SK-N-SH treated with all-trans-retinoic acid at 6 μM for 48 hours (cell line): ENCODE results near the gene MMEL1.
"Not testable (repeated sequence)": the region's sequence is repeated elsewhere in the genome, so short reads cannot be mapped to it uniquely, and the experiment has no call there.

Experiments used
- ATAC-seq: fragments of 200-7000 bp; cut with Tn5 transposase; 3 replicates; pipeline ENCODE4 v1.9.1; 2020; ENCODE audit warnings: mild to moderate bottlenecking, moderate library complexity
- ARNTL ChIP-seq: fragments of 450-650 bp; formaldehyde crosslinking; IDR thresholded peaks from 2 replicates; pipeline ENCODE4 v1.5.0; 2020; ENCODE audit warnings: low read depth, mild to moderate bottlenecking, moderate library complexity, borderline replicate concordance
- BACH2 ChIP-seq: fragments of 250-450 bp; sonication (Bioruptor Pico); IDR thresholded peaks from 2 replicates; pipeline ENCODE4 v1.9.0; 2021; ENCODE audit warnings: mild to moderate bottlenecking, borderline replicate concordance
- CREB5 ChIP-seq: fragments of 250-450 bp; sonication (Bioruptor Pico); IDR thresholded peaks from 2 replicates; pipeline ENCODE4 v1.5.1; 2020; ENCODE audit warnings: low read depth, mild to moderate bottlenecking, moderate library complexity
- CSDC2 ChIP-seq: fragments of 250-450 bp; sonication (Bioruptor Pico); IDR thresholded peaks from 2 replicates; pipeline ENCODE4 v1.5.0; 2020; ENCODE audit warnings: mild to moderate bottlenecking, moderate library complexity
- CSRNP3 ChIP-seq: fragments of 250-450 bp; sonication (Bioruptor Pico); IDR thresholded peaks from 2 replicates; pipeline ENCODE4 v1.5.1; 2021; ENCODE audit warnings: mild to moderate bottlenecking, moderate library complexity
- GLIS3 ChIP-seq: fragments of 250-450 bp; sonication (Bioruptor Pico); IDR thresholded peaks from 2 replicates; pipeline ENCODE4 v1.5.0; 2020; ENCODE audit warnings: mild to moderate bottlenecking, moderate library complexity
- ISL1 ChIP-seq: fragments of 250-450 bp; sonication (Bioruptor Pico); IDR thresholded peaks from 2 replicates; pipeline ENCODE4 v2.1.2; 2022; ENCODE audit warnings: mild to moderate bottlenecking, moderate library complexity
- OSR1 ChIP-seq: fragments of 250-450 bp; sonication (Bioruptor Pico); IDR thresholded peaks from 2 replicates; pipeline ENCODE4 v1.8.0; 2022; ENCODE audit warnings: moderate library complexity, mild to moderate bottlenecking, inconsistent platforms
- PATZ1 ChIP-seq: fragments of 250-450 bp; sonication (Bioruptor Pico); IDR thresholded peaks from 2 replicates; pipeline ENCODE4 v1.8.0; 2020; ENCODE audit warnings: mild to moderate bottlenecking, moderate library complexity, borderline replicate concordance
- POU6F1 ChIP-seq: fragments of 250-450 bp; sonication (Bioruptor Pico); IDR thresholded peaks from 2 replicates; pipeline ENCODE4 v1.8.0; 2021; ENCODE audit warnings: low read depth, mild to moderate bottlenecking, moderate library complexity, borderline replicate concordance
- PPARA ChIP-seq: fragments of 250-450 bp; sonication (Bioruptor Pico); IDR thresholded peaks from 2 replicates; pipeline ENCODE4 v1.5.0; 2020; ENCODE audit warnings: mild to moderate bottlenecking, borderline replicate concordance
- RARB ChIP-seq: fragments of 250-450 bp; sonication (Bioruptor Pico); IDR thresholded peaks from 2 replicates; pipeline ENCODE4 v1.8.0; 2021; ENCODE audit warnings: mild to moderate bottlenecking, moderate library complexity
- SNAI2 ChIP-seq: fragments of 250-450 bp; sonication (Bioruptor Pico); IDR thresholded peaks from 2 replicates; pipeline ENCODE4 v1.5.0; 2020; ENCODE audit warnings: mild to moderate bottlenecking, moderate library complexity
- TCF4 ChIP-seq: fragments of 250-450 bp; sonication (Bioruptor Pico); IDR thresholded peaks from 2 replicates; pipeline ENCODE4 v1.8.0; 2021; ENCODE audit warnings: mild to moderate bottlenecking, moderate library complexity, borderline replicate concordance
- TOX ChIP-seq: fragments of 250-450 bp; sonication (Bioruptor Pico); IDR thresholded peaks from 2 replicates; pipeline ENCODE4 v1.8.0; 2021; ENCODE audit warnings: mild to moderate bottlenecking, moderate library complexity, borderline replicate concordance
- TSHZ2 ChIP-seq: fragments of 250-450 bp; sonication (Bioruptor Pico); IDR thresholded peaks from 2 replicates; pipeline ENCODE4 v1.5.0; 2020; ENCODE audit warnings: mild to moderate bottlenecking, moderate library complexity
- ZC3H10 ChIP-seq: fragments of 250-450 bp; sonication (Bioruptor Pico); IDR thresholded peaks from 2 replicates; pipeline ENCODE4 v1.5.1; 2021; ENCODE audit warnings: mild to moderate bottlenecking, moderate library complexity
- ZFP3 ChIP-seq: fragments of 250-450 bp; sonication (Bioruptor Pico); IDR thresholded peaks from 2 replicates; pipeline ENCODE4 v1.5.0; 2020; ENCODE audit warnings: mild to moderate bottlenecking, moderate library complexity
- ZFP30 ChIP-seq: fragments of 450-650 bp; formaldehyde crosslinking; IDR thresholded peaks from 2 replicates; pipeline ENCODE4 v1.5.0; 2022; ENCODE audit warnings: mild to moderate bottlenecking, moderate library complexity
- ZNF565 ChIP-seq: fragments of 450-650 bp; formaldehyde crosslinking; conservative IDR thresholded peaks from 2 replicates; pipeline ENCODE4 v1.5.0; 2020; ENCODE audit warnings: low read depth, mild to moderate bottlenecking, moderate library complexity
- ZNF70 ChIP-seq: fragments of 450-650 bp; formaldehyde crosslinking; IDR thresholded peaks from 2 replicates; pipeline ENCODE4 v1.5.0; 2020; ENCODE audit warnings: mild to moderate bottlenecking, moderate library complexity
- ZNF8 ChIP-seq: fragments of 450-650 bp; formaldehyde crosslinking; IDR thresholded peaks from 2 replicates; pipeline ENCODE4 v1.5.0; 2020; ENCODE audit warnings: mild to moderate bottlenecking, moderate library complexity

The MMEL1 gene

GRCh38 chr1:2628933-2629626, 3.7 kb downstream of the MMEL1 start (continued):
- TF ChIP-seq ARNTL (CRISPR knock-in tag) (no peak), CREB5 (CRISPR knock-in tag) (no peak), ZFP3 (CRISPR knock-in tag) (no peak), ZC3H10 (CRISPR knock-in tag) (no peak), ISL1 (CRISPR knock-in tag) (no peak)
- TF ChIP-seq, all 23 proteins: peak for 0

GRCh38 chr1:2628191-2628932, 4.5 kb downstream of the MMEL1 start:
- ATAC-seq = no peak
- no peak for TF ChIP-seq GLIS3 (CRISPR knock-in tag)
- no peak for TF ChIP-seq PPARA
- no peak for TF ChIP-seq OSR1 (CRISPR knock-in tag)
- no peak for TF ChIP-seq RARB (CRISPR knock-in tag)
- TF ChIP-seq ZNF565 (CRISPR knock-in tag) = no peak
- TF ChIP-seq ZFP30 (CRISPR knock-in tag) = no peak
- TF ChIP-seq TSHZ2 (CRISPR knock-in tag) = no peak
- no peak for TF ChIP-seq ISL1 (CRISPR knock-in tag)
- no peak for TF ChIP-seq TOX (CRISPR knock-in tag)

- no peak for TF ChIP-seq TSHZ2 (CRISPR knock-in tag)
- TF ChIP-seq ARNTL (CRISPR knock-in tag) = no peak
- TF ChIP-seq BACH2 = no peak
- TF ChIP-seq ZC3H10 (CRISPR knock-in tag) = no peak
- TF ChIP-seq CSDC2 (CRISPR knock-in tag) = no peak
- no peak for TF ChIP-seq ZNF8 (CRISPR knock-in tag)
- TF ChIP-seq SNAI2 (CRISPR knock-in tag) = no peak
- no peak for TF ChIP-seq TCF4 (CRISPR knock-in tag)
- TF ChIP-seq TOX (CRISPR knock-in tag) = no peak
- TF ChIP-seq POU6F1 (CRISPR knock-in tag) = no peak
- no peak for TF ChIP-seq ZNF565 (CRISPR knock-in tag)
- no peak for TF ChIP-seq PATZ1
- no peak for TF ChIP-seq OSR1 (CRISPR knock-in tag)
- no peak for TF ChIP-seq RARB (CRISPR knock-in tag)
- TF ChIP-seq ZNF70 (CRISPR knock-in tag) = no peak
- no peak for TF ChIP-seq GLIS3 (CRISPR knock-in tag)
- TF ChIP-seq ZFP30 (CRISPR knock-in tag) = no peak
- no peak for TF ChIP-seq CSRNP3 (CRISPR knock-in tag)
- TF ChIP-seq ZFP3 (CRISPR knock-in tag) = no peak
- no peak for ATAC-seq
Measured at GRCh38 chr1:2627746-2628145, 5.1 kb downstream of the MMEL1 start.

- not testable (repeated sequence) for ATAC-seq
Measured at GRCh38 chr1:2625748-2626147, 7.1 kb downstream of the MMEL1 start.
